Lower leg skin (tissue), 4 donors: ENCODE results near the gene GLT1D1. TPM values are rescaled to one million over a fixed set of nuclear protein-coding genes. Genes with fewer than 3 reads are reported as not detected.

Source experiments
- DNase-seq, 2 donors: peaks; one replicate each; pipeline ENCODE4 v3.0.0-alpha.2; 2019; ENCODE audit warnings: low spot score in 2 of 2
- H3K4me3 ChIP-seq: fragments of 200-600 bp; sonication (generic); 2 replicates; pipeline ENCODE4 v1.5.1; 2017; ENCODE audit warnings: mild to moderate bottlenecking, low read depth; ENCODE audit not compliant: poor library complexity, severe bottlenecking
- POLR2A ChIP-seq, 2 donors: fragments of 450-650 bp; IDR thresholded peaks; one replicate each; pipeline ENCODE4 v1.6.1; 2016 to 2017; ENCODE audit warnings: antibody characterized with exemption in 2 of 2, mild to moderate bottlenecking in 1 of 2, moderate library complexity in 1 of 2
- WGBS, 2 donors: methylation state at CpG; one replicate each; pipeline ENCODE4 v1.1.5; 2018; 5-methylcytosine and 5-hydroxymethylcytosine counted together
- intact Hi-C: fragments of 100-400 bp; cut with DNase I; formaldehyde crosslinking; loops from one replicate; pipeline ENCODE4 v1.15.0; 2023; ENCODE audit warnings: low total_unique reads
- total RNA-seq, 4 donors: library from RNA; depleted of rRNA; stranded (reverse); fragments of >200 nt; gene quantifications; one replicate each; pipeline ENCODE4 v1.1.0, GENCODE V29; 2016
- TF ChIP-seq, protein P1 (sequence below), 3 donors: fragments of 450-650 bp; IDR thresholded peaks; one replicate each; pipeline ENCODE4 v1.5.1; 2016; ENCODE audit warnings: antibody characterized with exemption in 3 of 3, mild to moderate bottlenecking in 3 of 3, moderate library complexity in 2 of 3

GLT1D1 gene
- total RNA-seq, 4 donors from 2014 or later = 1.5 to 2.2 (median 1.9) TPM

DNA sequence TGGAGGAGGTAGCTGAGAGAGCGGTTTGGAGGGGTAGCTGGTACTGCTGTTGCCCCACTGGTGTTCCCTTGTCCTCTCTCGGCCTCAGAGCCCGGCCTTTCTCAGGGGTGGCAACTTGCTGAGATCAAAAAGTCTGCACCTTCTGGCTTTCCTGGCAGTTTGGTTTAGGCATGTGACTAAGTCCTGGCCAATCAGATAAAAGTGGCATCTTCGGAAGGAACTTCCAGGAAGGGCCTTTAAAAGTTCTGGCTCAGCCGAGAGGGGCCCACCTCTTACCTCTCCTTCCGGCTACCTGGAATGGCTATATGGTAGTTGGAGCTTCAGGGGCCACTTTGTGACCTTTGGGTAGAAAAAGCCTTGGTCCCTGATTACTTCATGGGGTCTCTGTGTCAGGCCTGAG is 152.6 kb downstream of the GLT1D1 start:
- TF ChIP-seq POLR2A (IDR thresholded peaks at IDR 0.05) = no peak
- TF ChIP-seq, protein P1, sequence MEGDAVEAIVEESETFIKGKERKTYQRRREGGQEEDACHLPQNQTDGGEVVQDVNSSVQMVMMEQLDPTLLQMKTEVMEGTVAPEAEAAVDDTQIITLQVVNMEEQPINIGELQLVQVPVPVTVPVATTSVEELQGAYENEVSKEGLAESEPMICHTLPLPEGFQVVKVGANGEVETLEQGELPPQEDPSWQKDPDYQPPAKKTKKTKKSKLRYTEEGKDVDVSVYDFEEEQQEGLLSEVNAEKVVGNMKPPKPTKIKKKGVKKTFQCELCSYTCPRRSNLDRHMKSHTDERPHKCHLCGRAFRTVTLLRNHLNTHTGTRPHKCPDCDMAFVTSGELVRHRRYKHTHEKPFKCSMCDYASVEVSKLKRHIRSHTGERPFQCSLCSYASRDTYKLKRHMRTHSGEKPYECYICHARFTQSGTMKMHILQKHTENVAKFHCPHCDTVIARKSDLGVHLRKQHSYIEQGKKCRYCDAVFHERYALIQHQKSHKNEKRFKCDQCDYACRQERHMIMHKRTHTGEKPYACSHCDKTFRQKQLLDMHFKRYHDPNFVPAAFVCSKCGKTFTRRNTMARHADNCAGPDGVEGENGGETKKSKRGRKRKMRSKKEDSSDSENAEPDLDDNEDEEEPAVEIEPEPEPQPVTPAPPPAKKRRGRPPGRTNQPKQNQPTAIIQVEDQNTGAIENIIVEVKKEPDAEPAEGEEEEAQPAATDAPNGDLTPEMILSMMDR (IDR thresholded peaks at IDR 0.05) = no peak

DNA sequence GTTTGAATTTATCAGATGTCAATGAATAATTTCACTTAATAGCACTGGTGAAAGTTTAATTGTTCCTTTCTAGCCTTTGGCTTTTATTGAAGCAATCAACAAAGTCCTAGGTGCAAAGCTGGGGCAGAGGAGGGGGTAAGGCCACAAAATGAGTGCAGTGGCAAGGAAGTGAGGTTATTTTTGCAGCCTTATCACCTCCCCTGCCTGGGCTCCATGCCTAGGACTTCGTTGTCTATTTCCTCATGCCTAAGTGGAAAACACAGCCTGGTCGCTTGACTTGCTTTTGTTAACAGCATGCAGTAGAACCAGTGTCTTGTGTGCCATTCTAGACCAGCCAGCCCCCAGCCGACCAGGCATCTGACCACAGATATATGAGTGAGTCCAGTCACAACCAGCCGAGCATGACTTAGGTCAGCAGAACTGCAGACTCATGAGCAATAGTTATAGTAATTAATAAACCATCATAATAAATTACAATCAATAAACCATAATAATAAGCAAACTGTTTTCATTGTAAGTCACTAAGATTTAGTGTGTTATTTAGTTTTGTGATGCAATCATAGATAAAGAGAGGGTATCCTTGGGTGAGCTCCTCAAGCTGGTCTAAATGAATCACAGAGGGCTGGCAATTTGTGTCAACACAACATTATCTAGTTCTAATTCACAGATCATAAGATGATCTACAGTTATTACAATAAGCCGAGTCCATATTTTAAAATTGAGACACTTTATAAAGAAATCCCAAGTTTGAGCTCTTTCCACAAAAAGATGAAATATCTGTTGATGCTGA is 156.8 kb downstream of the GLT1D1 start:
- TF ChIP-seq, protein P1 (IDR thresholded peaks at IDR 0.05) = no peak
- TF ChIP-seq POLR2A (IDR thresholded peaks at IDR 0.05) = no peak
- WGBS, 2 donors = 66 to 68% methylated on average over 5 of the region's 5 CpGs
- intact Hi-C loops = no loop called here
- no peak for DNase-seq
- H3K4me3 ChIP-seq = no peak overlapping the region

More for the DNA sequence above, 152.6 kb downstream of the GLT1D1 start:
- 82 to 83% methylated on average over 6 of the region's 6 CpGs for WGBS, 2 donors
- no peak overlapping the region for H3K4me3 ChIP-seq
- intact Hi-C loops = no loop called here
- no peak for DNase-seq

DNA sequence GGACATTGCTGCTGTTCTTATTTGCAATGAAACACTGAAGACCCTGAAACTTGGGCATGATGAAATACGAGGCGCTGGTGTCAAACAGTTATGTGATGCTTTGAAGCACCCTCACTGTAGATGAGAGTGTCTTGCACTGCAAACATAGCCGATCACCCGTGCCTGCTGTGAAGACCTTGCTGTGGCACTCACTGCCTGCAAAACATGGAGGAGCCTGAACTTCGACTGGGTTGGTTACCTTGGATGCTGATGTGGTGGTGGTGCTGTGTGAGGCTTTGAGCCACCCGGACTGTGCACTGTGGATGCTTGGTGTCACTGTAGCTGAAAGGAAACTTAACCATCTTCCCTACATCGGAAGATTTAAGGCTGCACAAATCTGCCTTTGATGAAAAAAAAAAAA is 162.9 kb downstream of the GLT1D1 start:
- no peak for TF ChIP-seq POLR2A (IDR thresholded peaks at IDR 0.05)
- TF ChIP-seq, protein P1 (IDR thresholded peaks at IDR 0.05) = no peak
- intact Hi-C loops = no loop called here
- peak in 1 of 2 donors; percentile 54 for DNase-seq
- no peak overlapping the region for H3K4me3 ChIP-seq
- WGBS, 2 donors = 61 to 90% methylated on average over 7 of the region's 7 CpGs

DNA sequence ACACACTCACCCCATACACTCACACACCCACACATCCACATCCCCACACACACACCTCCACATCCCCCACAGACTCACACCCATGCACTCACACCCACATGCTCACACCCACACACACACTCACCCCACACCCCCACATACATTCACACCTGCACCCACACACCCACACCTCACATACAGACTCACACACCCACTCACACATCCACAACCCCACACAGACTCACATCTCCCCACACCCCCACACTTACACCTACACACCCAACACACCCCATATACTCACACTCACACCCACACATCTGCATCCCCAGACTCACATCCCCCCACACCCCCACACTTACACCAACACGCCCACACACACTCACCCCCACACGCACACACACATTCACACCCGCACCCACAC is 171.8 kb downstream of the GLT1D1 start:
- peak in 1 of 2 donors; percentile 14 for DNase-seq
- TF ChIP-seq POLR2A (IDR thresholded peaks at IDR 0.05) = no peak
- TF ChIP-seq, protein P1 (IDR thresholded peaks at IDR 0.05) = no peak
- intact Hi-C loops = no loop called here
- H3K4me3 ChIP-seq = no peak overlapping the region
- 92% methylated on average over 3 of the region's 3 CpGs for WGBS, 2 donors

DNA sequence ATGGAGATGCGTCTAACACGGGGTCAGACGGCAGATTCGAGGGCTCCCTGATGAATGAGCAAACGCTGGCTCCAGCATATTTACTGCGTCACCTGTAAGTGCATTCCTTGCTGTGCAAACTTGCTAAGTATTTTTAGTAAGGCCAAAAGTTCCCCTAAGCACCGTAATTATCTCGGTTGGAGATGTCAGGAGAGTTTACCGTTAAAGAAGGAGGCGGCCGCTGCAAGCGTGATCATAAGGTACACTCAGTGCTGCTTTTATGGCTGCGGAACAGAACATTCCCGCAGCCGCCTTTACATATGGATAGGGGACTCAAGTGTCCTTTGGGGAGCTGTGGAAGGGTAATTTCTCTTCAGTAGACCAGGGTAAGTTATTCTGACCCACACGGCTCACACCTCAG is 175.6 kb downstream of the GLT1D1 start:
- no peak overlapping the region for H3K4me3 ChIP-seq
- intact Hi-C loops = no loop called here
- WGBS, 2 donors = 40 to 53% methylated on average over 16 of the region's 16 CpGs
- TF ChIP-seq, protein P1 (IDR thresholded peaks at IDR 0.05) = no peak
- no peak for TF ChIP-seq POLR2A (IDR thresholded peaks at IDR 0.05)
- no peak for DNase-seq

Other genes with a start within 250 kb of the GLT1D1 start
- gene SLC15A4, start 29.5 kb upstream of the GLT1D1 start, total RNA-seq = 10 to 100 TPM; 41.3 to 55.1 (median 43.6) TPM